ENCODE measurements around the gene SNAP47.

DNA sequence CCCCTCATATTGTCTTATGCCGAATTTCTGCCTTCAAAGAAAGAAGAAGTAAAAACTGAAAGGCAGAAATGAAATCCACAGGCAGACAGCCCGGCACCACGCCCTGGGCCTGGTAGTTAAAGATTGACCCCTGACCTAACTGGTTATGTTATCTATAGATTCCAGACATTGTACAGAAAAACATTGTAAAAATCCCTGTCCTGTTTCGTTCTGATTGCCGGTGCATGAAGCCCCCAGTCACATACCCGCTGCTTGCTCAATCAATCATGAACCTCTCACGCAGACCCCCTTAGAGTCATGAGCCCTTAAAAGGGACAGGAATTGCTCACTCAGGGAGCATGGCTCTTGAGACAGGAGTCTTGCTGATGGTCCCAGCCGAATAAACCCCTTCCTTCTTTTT lies 49.4 kb upstream of the SNAP47 start:
- TF ChIP-seq, protein P1, sequence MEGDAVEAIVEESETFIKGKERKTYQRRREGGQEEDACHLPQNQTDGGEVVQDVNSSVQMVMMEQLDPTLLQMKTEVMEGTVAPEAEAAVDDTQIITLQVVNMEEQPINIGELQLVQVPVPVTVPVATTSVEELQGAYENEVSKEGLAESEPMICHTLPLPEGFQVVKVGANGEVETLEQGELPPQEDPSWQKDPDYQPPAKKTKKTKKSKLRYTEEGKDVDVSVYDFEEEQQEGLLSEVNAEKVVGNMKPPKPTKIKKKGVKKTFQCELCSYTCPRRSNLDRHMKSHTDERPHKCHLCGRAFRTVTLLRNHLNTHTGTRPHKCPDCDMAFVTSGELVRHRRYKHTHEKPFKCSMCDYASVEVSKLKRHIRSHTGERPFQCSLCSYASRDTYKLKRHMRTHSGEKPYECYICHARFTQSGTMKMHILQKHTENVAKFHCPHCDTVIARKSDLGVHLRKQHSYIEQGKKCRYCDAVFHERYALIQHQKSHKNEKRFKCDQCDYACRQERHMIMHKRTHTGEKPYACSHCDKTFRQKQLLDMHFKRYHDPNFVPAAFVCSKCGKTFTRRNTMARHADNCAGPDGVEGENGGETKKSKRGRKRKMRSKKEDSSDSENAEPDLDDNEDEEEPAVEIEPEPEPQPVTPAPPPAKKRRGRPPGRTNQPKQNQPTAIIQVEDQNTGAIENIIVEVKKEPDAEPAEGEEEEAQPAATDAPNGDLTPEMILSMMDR (IDR thresholded peaks at IDR 0.05): no peak
- TF ChIP-seq MYC (IDR thresholded peaks at IDR 0.05; ENCODE audit: borderline replicate concordance, low read length) (no peak), CHD4 (IDR thresholded peaks at IDR 0.05; ENCODE audit: borderline replicate concordance) (no peak), SMC3 (IDR thresholded peaks at IDR 0.05) (no peak), KDM1A (IDR thresholded peaks at IDR 0.05; ENCODE audit: low read depth) (no peak), POLR2AphosphoS2 (conservative IDR thresholded peaks at IDR 0.05; ENCODE audit: low read length) (no peak), EP300 (IDR thresholded peaks at IDR 0.05) (no peak), POLR2A (IDR thresholded peaks at IDR 0.05; ENCODE audit: low read length) (no peak), PHF8 (IDR thresholded peaks at IDR 0.05; ENCODE audit: borderline replicate concordance, low read depth) (no peak), MAZ (IDR thresholded peaks at IDR 0.05; ENCODE audit: borderline replicate concordance, low read depth, low read length) (no peak), NR3C1 (IDR thresholded peaks at IDR 0.05) (no peak), PBX3 (IDR thresholded peaks at IDR 0.05) (no peak)
- TF ChIP-seq, protein P2, sequence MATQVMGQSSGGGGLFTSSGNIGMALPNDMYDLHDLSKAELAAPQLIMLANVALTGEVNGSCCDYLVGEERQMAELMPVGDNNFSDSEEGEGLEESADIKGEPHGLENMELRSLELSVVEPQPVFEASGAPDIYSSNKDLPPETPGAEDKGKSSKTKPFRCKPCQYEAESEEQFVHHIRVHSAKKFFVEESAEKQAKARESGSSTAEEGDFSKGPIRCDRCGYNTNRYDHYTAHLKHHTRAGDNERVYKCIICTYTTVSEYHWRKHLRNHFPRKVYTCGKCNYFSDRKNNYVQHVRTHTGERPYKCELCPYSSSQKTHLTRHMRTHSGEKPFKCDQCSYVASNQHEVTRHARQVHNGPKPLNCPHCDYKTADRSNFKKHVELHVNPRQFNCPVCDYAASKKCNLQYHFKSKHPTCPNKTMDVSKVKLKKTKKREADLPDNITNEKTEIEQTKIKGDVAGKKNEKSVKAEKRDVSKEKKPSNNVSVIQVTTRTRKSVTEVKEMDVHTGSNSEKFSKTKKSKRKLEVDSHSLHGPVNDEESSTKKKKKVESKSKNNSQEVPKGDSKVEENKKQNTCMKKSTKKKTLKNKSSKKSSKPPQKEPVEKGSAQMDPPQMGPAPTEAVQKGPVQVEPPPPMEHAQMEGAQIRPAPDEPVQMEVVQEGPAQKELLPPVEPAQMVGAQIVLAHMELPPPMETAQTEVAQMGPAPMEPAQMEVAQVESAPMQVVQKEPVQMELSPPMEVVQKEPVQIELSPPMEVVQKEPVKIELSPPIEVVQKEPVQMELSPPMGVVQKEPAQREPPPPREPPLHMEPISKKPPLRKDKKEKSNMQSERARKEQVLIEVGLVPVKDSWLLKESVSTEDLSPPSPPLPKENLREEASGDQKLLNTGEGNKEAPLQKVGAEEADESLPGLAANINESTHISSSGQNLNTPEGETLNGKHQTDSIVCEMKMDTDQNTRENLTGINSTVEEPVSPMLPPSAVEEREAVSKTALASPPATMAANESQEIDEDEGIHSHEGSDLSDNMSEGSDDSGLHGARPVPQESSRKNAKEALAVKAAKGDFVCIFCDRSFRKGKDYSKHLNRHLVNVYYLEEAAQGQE (IDR thresholded peaks at IDR 0.05): no peak
